ENCODE results near the gene TYMP. TPM values are rescaled to one million over a fixed set of nuclear protein-coding genes. Genes with fewer than 3 reads are reported as not detected.

TYMP gene
- total RNA-seq, 1 experiment from 2014 or later, result 0.58 TPM

DNA sequence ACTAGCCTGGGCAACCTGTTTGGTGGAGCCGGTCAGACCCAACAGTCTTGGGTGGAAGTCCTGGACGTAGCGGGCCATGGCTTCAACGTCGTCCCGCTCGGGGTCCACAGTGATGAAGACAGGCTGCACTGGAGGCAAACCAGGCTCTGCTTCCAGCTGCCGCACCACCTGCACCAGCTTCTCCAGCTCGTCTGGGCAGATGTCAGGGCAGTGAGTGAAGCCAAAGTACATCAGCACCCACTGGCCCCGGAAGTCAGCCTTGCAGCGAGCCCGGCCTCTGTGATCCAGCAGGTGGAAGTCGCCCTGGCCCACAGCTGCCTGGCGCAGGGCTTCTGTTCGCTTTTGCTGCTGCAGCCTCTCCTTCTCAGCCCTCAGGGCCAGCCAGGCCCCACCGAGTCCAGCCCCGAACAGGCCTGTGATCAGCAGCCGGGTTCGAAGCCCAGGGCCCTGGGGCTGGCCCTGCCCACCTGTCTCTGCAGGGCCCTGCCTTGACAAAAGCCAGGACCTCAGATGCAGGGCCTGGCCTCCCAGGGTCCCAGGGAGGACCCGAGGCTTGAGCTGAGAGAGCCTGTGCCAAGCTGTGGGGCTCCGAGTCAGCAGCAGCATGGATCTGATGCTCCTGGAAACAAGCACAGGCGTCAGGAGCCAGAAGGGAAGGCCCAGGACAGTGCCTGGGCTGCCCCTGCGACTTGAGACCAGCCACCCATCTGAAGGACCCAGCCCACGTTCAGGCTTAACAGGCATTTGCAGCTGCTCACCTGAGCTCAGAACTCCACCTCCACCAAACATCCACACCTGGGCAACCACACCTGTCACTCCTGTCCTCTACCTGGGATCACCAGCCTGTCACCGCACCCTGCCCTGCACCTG is 5.8 kb downstream of the TYMP start:
- BruUV-seq (replicated peaks), result no TSS peak

DNA sequence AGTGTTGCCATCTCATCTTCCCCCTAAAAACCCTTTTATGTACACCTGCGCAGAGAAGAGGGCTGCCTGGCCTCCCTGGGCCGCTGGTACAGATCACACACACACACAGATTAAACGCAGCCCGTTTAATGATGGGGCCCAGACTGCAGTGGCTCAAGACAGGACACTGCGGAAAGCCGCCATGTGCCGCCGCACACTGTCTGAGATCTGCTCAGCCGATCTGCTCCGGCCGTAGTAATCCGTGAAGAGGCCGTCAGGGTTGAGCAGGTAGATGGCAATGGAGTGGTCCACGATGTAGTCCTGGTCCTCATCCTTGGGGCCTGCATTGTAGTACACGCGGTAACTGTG is 6.4 kb downstream of the TYMP start:
- no peak overlapping the region for H3K4me3 ChIP-seq (ENCODE audit: low read depth, low read length, poor library complexity, severe bottlenecking)
- no peaks in the 10 kb centered on the region for H3K9me3 ChIP-seq (ENCODE audit: low read depth, low read length, poor library complexity, severe bottlenecking)
- CTCF ChIA-PET, result no interaction called here
- no TSS peak for BruUV-seq (replicated peaks)
- intact Hi-C loops (cut with micrococcal nuclease; ENCODE audit: unreplicated experiment), result no loop called here
- no peak for TF ChIP-seq EZH2 (IDR thresholded peaks at IDR 0.05; ENCODE audit: borderline replicate concordance, low read depth, low read length, poor library complexity, severe bottlenecking)
- TF ChIP-seq, protein P1, sequence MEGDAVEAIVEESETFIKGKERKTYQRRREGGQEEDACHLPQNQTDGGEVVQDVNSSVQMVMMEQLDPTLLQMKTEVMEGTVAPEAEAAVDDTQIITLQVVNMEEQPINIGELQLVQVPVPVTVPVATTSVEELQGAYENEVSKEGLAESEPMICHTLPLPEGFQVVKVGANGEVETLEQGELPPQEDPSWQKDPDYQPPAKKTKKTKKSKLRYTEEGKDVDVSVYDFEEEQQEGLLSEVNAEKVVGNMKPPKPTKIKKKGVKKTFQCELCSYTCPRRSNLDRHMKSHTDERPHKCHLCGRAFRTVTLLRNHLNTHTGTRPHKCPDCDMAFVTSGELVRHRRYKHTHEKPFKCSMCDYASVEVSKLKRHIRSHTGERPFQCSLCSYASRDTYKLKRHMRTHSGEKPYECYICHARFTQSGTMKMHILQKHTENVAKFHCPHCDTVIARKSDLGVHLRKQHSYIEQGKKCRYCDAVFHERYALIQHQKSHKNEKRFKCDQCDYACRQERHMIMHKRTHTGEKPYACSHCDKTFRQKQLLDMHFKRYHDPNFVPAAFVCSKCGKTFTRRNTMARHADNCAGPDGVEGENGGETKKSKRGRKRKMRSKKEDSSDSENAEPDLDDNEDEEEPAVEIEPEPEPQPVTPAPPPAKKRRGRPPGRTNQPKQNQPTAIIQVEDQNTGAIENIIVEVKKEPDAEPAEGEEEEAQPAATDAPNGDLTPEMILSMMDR (conservative IDR thresholded peaks at IDR 0.05; ENCODE audit: low read depth, low read length), result no peak
- H3K4me1 ChIP-seq (ENCODE audit: insufficient read depth, low read length, poor library complexity, severe bottlenecking), result peaks cover 14% of the 10 kb centered on the region
- DNase-seq (ENCODE audit: low spot score), result no peak
- H3K36me3 ChIP-seq (ENCODE audit: insufficient read depth, low read length, poor library complexity, severe bottlenecking), result peaks cover 53% of the 10 kb centered on the region
- H3K27ac ChIP-seq (ENCODE audit: low read depth, low read length, poor library complexity, severe bottlenecking), result no peak overlapping the region
- POLR2A ChIA-PET (ENCODE audit: low non-redundant PET), result no interaction called here
- H3K27me3 ChIP-seq (replicated peaks; ENCODE audit: insufficient read depth, low read depth, low read length, poor library complexity), result no peaks in the 10 kb centered on the region

More for the DNA sequence above, 5.8 kb downstream of the TYMP start:
- intact Hi-C loops (cut with micrococcal nuclease; ENCODE audit: unreplicated experiment), result no loop called here
- Histone ChIP-seq H3K36me3 (ENCODE audit: insufficient read depth, low read length, poor library complexity, severe bottlenecking) (peaks cover 47% of the 10 kb centered on the region), H3K4me1 (ENCODE audit: insufficient read depth, low read length, poor library complexity, severe bottlenecking) (peaks cover 14% of the 10 kb centered on the region), H3K27me3 (replicated peaks; ENCODE audit: insufficient read depth, low read depth, low read length, poor library complexity) (no peaks in the 10 kb centered on the region), H3K9me3 (ENCODE audit: low read depth, low read length, poor library complexity, severe bottlenecking) (no peaks in the 10 kb centered on the region), H3K4me3 (ENCODE audit: low read depth, low read length, poor library complexity, severe bottlenecking) (peak overlapping the region; percentile 65), H3K27ac (ENCODE audit: low read depth, low read length, poor library complexity, severe bottlenecking) (peak overlapping the region; percentile 90)
- CTCF ChIA-PET, result interaction anchor here (2.2 kb wide), 1 partner anchor 15 kb away, joined by 19 read pairs; no protein-coding TSS in a partner anchor
- DNase-seq (ENCODE audit: low spot score), result no peak
- TF ChIP-seq, protein P1 (conservative IDR thresholded peaks at IDR 0.05; ENCODE audit: low read depth, low read length), result no peak
- TF ChIP-seq EZH2 (IDR thresholded peaks at IDR 0.05; ENCODE audit: borderline replicate concordance, low read depth, low read length, poor library complexity, severe bottlenecking), result no peak
- POLR2A ChIA-PET (ENCODE audit: low non-redundant PET), result no interaction called here

DNA sequence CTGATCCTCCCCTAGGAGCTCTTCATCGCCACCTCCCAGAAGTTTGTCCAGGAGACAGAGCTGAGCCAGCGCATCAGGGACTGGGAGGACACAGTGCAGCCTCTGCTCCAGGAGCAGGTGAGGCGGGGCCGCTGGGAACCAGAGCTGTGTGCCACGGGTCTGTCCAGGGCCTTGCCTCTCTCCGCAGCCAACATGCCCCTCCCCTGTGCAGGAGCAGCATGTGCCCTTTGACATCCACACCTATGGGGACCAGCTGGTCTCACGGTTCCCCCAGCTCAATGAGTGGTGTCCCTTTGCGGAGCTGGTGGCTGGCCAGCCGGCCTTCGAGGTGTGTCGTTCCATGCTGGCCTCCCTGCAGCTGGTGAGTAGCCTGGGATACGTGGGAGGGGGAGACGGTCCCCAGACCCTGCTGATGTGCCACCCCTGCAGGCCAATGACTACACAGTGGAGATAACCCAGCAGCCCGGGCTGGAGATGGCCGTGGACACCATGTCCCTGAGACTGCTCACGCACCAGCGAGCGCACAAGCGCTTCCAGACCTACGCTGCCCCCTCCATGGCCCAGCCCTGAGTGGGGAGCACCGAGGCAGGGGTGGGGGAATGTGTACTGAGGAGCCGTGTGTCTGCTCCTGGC is 6.9 kb downstream of the TYMP start:
- ChIA-PET CTCF (no interaction called here), POLR2A (ENCODE audit: low non-redundant PET) (no interaction called here)
- H3K36me3 ChIP-seq (ENCODE audit: insufficient read depth, low read length, poor library complexity, severe bottlenecking), result peaks cover 57% of the 10 kb centered on the region
- TSS peak; percentile 20 for BruUV-seq (replicated peaks)
- intact Hi-C loops (cut with micrococcal nuclease; ENCODE audit: unreplicated experiment), result no loop called here
- H3K4me3 ChIP-seq (ENCODE audit: low read depth, low read length, poor library complexity, severe bottlenecking), result no peak overlapping the region
- DNase-seq (ENCODE audit: low spot score), result no peak
- no peaks in the 10 kb centered on the region for H3K27me3 ChIP-seq (replicated peaks; ENCODE audit: insufficient read depth, low read depth, low read length, poor library complexity)
- no peaks in the 10 kb centered on the region for H3K9me3 ChIP-seq (ENCODE audit: low read depth, low read length, poor library complexity, severe bottlenecking)
- no peak for TF ChIP-seq EZH2 (IDR thresholded peaks at IDR 0.05; ENCODE audit: borderline replicate concordance, low read depth, low read length, poor library complexity, severe bottlenecking)
- TF ChIP-seq, protein P1 (conservative IDR thresholded peaks at IDR 0.05; ENCODE audit: low read depth, low read length), result no peak
- peaks cover 14% of the 10 kb centered on the region for H3K4me1 ChIP-seq (ENCODE audit: insufficient read depth, low read length, poor library complexity, severe bottlenecking)
- no peak overlapping the region for H3K27ac ChIP-seq (ENCODE audit: low read depth, low read length, poor library complexity, severe bottlenecking)
